SK-N-SH treated with all-trans-retinoic acid at 6 μM for 48 hours (cell line): Measurements from ENCODE around the gene ARGLU1.

Experiments
- ATAC-seq: fragments of 200-7000 bp; cut with Tn5 transposase; 3 replicates; pipeline ENCODE4 v1.9.1; 2020; ENCODE audit warnings: mild to moderate bottlenecking, moderate library complexity
- ARNTL ChIP-seq: fragments of 450-650 bp; formaldehyde crosslinking; IDR thresholded peaks from 2 replicates; pipeline ENCODE4 v1.5.0; 2020; ENCODE audit warnings: low read depth, mild to moderate bottlenecking, moderate library complexity, borderline replicate concordance
- BACH2 ChIP-seq: fragments of 250-450 bp; sonication (Bioruptor Pico); IDR thresholded peaks from 2 replicates; pipeline ENCODE4 v1.9.0; 2021; ENCODE audit warnings: mild to moderate bottlenecking, borderline replicate concordance
- CREB5 ChIP-seq: fragments of 250-450 bp; sonication (Bioruptor Pico); IDR thresholded peaks from 2 replicates; pipeline ENCODE4 v1.5.1; 2020; ENCODE audit warnings: low read depth, mild to moderate bottlenecking, moderate library complexity
- CSDC2 ChIP-seq: fragments of 250-450 bp; sonication (Bioruptor Pico); IDR thresholded peaks from 2 replicates; pipeline ENCODE4 v1.5.0; 2020; ENCODE audit warnings: mild to moderate bottlenecking, moderate library complexity
- CSRNP3 ChIP-seq: fragments of 250-450 bp; sonication (Bioruptor Pico); IDR thresholded peaks from 2 replicates; pipeline ENCODE4 v1.5.1; 2021; ENCODE audit warnings: mild to moderate bottlenecking, moderate library complexity
- ESRRG ChIP-seq: fragments of 250-450 bp; sonication (Bioruptor Pico); IDR thresholded peaks from 2 replicates; pipeline ENCODE4 v1.6.1; 2021; ENCODE audit warnings: mild to moderate bottlenecking
- GLIS3 ChIP-seq: fragments of 250-450 bp; sonication (Bioruptor Pico); IDR thresholded peaks from 2 replicates; pipeline ENCODE4 v1.5.0; 2020; ENCODE audit warnings: mild to moderate bottlenecking, moderate library complexity
- ISL1 ChIP-seq: fragments of 250-450 bp; sonication (Bioruptor Pico); IDR thresholded peaks from 2 replicates; pipeline ENCODE4 v2.1.2; 2022; ENCODE audit warnings: mild to moderate bottlenecking, moderate library complexity
- OSR1 ChIP-seq: fragments of 250-450 bp; sonication (Bioruptor Pico); IDR thresholded peaks from 2 replicates; pipeline ENCODE4 v1.8.0; 2022; ENCODE audit warnings: moderate library complexity, mild to moderate bottlenecking, inconsistent platforms
- POU6F1 ChIP-seq: fragments of 250-450 bp; sonication (Bioruptor Pico); IDR thresholded peaks from 2 replicates; pipeline ENCODE4 v1.8.0; 2021; ENCODE audit warnings: low read depth, mild to moderate bottlenecking, moderate library complexity, borderline replicate concordance
- PPARA ChIP-seq: fragments of 250-450 bp; sonication (Bioruptor Pico); IDR thresholded peaks from 2 replicates; pipeline ENCODE4 v1.5.0; 2020; ENCODE audit warnings: mild to moderate bottlenecking, borderline replicate concordance
- RARB ChIP-seq: fragments of 250-450 bp; sonication (Bioruptor Pico); IDR thresholded peaks from 2 replicates; pipeline ENCODE4 v1.8.0; 2021; ENCODE audit warnings: mild to moderate bottlenecking, moderate library complexity
- SNAI2 ChIP-seq: fragments of 250-450 bp; sonication (Bioruptor Pico); IDR thresholded peaks from 2 replicates; pipeline ENCODE4 v1.5.0; 2020; ENCODE audit warnings: mild to moderate bottlenecking, moderate library complexity
- TCF4 ChIP-seq: fragments of 250-450 bp; sonication (Bioruptor Pico); IDR thresholded peaks from 2 replicates; pipeline ENCODE4 v1.8.0; 2021; ENCODE audit warnings: mild to moderate bottlenecking, moderate library complexity, borderline replicate concordance
- TOX ChIP-seq: fragments of 250-450 bp; sonication (Bioruptor Pico); IDR thresholded peaks from 2 replicates; pipeline ENCODE4 v1.8.0; 2021; ENCODE audit warnings: mild to moderate bottlenecking, moderate library complexity, borderline replicate concordance
- TSHZ2 ChIP-seq: fragments of 250-450 bp; sonication (Bioruptor Pico); IDR thresholded peaks from 2 replicates; pipeline ENCODE4 v1.5.0; 2020; ENCODE audit warnings: mild to moderate bottlenecking, moderate library complexity
- ZFP3 ChIP-seq: fragments of 250-450 bp; sonication (Bioruptor Pico); IDR thresholded peaks from 2 replicates; pipeline ENCODE4 v1.5.0; 2020; ENCODE audit warnings: mild to moderate bottlenecking, moderate library complexity
- ZNF565 ChIP-seq: fragments of 450-650 bp; formaldehyde crosslinking; conservative IDR thresholded peaks from 2 replicates; pipeline ENCODE4 v1.5.0; 2020; ENCODE audit warnings: low read depth, mild to moderate bottlenecking, moderate library complexity
- ZNF70 ChIP-seq: fragments of 450-650 bp; formaldehyde crosslinking; IDR thresholded peaks from 2 replicates; pipeline ENCODE4 v1.5.0; 2020; ENCODE audit warnings: mild to moderate bottlenecking, moderate library complexity
- ZNF8 ChIP-seq: fragments of 450-650 bp; formaldehyde crosslinking; IDR thresholded peaks from 2 replicates; pipeline ENCODE4 v1.5.0; 2020; ENCODE audit warnings: mild to moderate bottlenecking, moderate library complexity

The ARGLU1 gene

GRCh38 chr13:106588367-106588766 is 20.4 kb upstream of the ARGLU1 start:
- ATAC-seq: no peak
- no peak for TF ChIP-seq RARB (CRISPR knock-in tag)
- TF ChIP-seq ZNF565 (CRISPR knock-in tag): no peak
- no peak for TF ChIP-seq CSDC2 (CRISPR knock-in tag)

DNA sequence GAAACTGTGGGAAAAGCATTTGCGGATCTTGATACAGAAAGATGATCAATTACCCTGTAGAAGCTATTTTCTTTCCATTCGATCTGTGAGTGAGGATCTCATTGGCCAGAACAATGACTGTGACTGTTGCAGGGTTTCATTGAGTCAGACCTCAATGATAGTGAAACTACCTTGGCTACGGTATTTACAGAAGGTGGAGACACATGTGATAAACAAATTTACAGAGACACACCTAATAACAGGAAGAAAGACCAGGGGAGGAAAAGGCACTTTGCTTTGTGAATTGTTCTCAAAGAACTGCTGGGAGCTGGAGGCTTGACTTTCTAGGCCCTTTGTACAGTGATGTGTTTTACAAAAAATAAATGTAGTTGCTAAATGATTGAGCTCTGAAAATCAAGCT is 19.9 kb upstream of the ARGLU1 start:
- no peak for TF ChIP-seq ZNF70 (CRISPR knock-in tag)
- no peak for TF ChIP-seq GLIS3
- TF ChIP-seq ZFP3 (CRISPR knock-in tag): no peak
- no peak for TF ChIP-seq OSR1 (CRISPR knock-in tag)
- TF ChIP-seq TOX: no peak
- no peak for ATAC-seq

- TF ChIP-seq POU6F1 (no peak), ZNF565 (CRISPR knock-in tag) (no peak), SNAI2 (CRISPR knock-in tag) (no peak), CREB5 (CRISPR knock-in tag) (no peak), PPARA (CRISPR knock-in tag) (no peak), CSDC2 (CRISPR knock-in tag) (no peak), ESRRG (no peak), CSRNP3 (CRISPR knock-in tag) (no peak), TSHZ2 (no peak), ZNF8 (CRISPR knock-in tag) (no peak), OSR1 (CRISPR knock-in tag) (no peak), ZFP3 (CRISPR knock-in tag) (no peak), BACH2 (CRISPR knock-in tag) (no peak), ISL1 (CRISPR knock-in tag) (no peak), ZNF70 (CRISPR knock-in tag) (no peak), GLIS3 (no peak)
- no peak for ATAC-seq
Measured at GRCh38 chr13:106586648-106587166, 18.8 kb upstream of the ARGLU1 start.

DNA sequence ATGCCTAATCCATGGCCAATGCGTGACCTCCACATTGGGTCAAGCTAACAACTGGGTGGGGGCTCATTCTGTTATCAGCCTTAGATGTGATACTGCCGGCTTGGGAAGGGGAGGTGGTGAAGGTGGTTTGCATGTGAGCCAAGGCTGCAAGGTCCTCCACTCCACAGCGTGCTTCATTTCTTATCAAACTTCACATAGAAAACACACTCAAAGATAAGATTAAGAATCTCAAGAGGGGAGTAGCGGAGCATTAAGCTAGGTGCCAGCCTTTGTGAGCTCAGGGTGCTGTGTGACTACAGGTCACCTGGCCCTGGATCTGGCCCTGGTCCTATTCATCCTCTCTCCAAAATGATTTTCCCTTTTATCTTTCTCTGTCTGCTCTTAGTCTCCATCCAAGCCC is 13.3 kb upstream of the ARGLU1 start:
- no peak for ATAC-seq
- TF ChIP-seq ARNTL (CRISPR knock-in tag) (no peak), TSHZ2 (no peak), OSR1 (CRISPR knock-in tag) (no peak), TOX (no peak), TCF4 (CRISPR knock-in tag) (no peak)
